ENCODE measurements around the gene ACSBG1.

The ACSBG1 gene

GRCh38 chr15:78222745-78223395, 11.5 kb downstream of the ACSBG1 start:
- no peak for DNase-seq (ENCODE audit: low read depth in 1 of 2, low spot score in 1 of 2)

- DNase-seq (ENCODE audit: low read depth in 1 of 2, low spot score in 1 of 2) = no peak
Observed at GRCh38 chr15:78220713-78221112, 13.7 kb downstream of the ACSBG1 start.

- no peak for DNase-seq (ENCODE audit: low read depth in 1 of 2, low spot score in 1 of 2)
Observed at GRCh38 chr15:78216276-78217104, 17.9 kb downstream of the ACSBG1 start.

GRCh38 chr15:78213956-78214355, 20.4 kb downstream of the ACSBG1 start:
- no peak for DNase-seq (ENCODE audit: low read depth in 1 of 2, low spot score in 1 of 2)

- no peak for DNase-seq (ENCODE audit: low read depth in 1 of 2, low spot score in 1 of 2)
Observed at GRCh38 chr15:78213425-78213750, 21.0 kb downstream of the ACSBG1 start.

- no peak for DNase-seq (ENCODE audit: low read depth in 1 of 2, low spot score in 1 of 2)
Observed at GRCh38 chr15:78212546-78213424, 21.6 kb downstream of the ACSBG1 start.

- DNase-seq (ENCODE audit: low read depth in 1 of 2, low spot score in 1 of 2) = no peak
Observed at GRCh38 chr15:78212008-78212407, 22.4 kb downstream of the ACSBG1 start.

GRCh38 chr15:78211189-78211921, 23.0 kb downstream of the ACSBG1 start:
- no peak for DNase-seq (ENCODE audit: low read depth in 1 of 2, low spot score in 1 of 2)

GRCh38 chr15:78210349-78210717, 24.0 kb downstream of the ACSBG1 start:
- DNase-seq (ENCODE audit: low read depth in 1 of 2, low spot score in 1 of 2) = no peak

GRCh38 chr15:78209646-78210348, 24.6 kb downstream of the ACSBG1 start:
- DNase-seq (ENCODE audit: low read depth in 1 of 2, low spot score in 1 of 2) = no peak

- DNase-seq (ENCODE audit: low read depth in 1 of 2, low spot score in 1 of 2) = no peak
Observed at GRCh38 chr15:78208887-78209645, 25.3 kb downstream of the ACSBG1 start.

GRCh38 chr15:78208341-78208844, 26.0 kb downstream of the ACSBG1 start:
- no peak for DNase-seq (ENCODE audit: low read depth in 1 of 2, low spot score in 1 of 2)

- no peak for DNase-seq (ENCODE audit: low read depth in 1 of 2, low spot score in 1 of 2)
Observed at GRCh38 chr15:78207641-78208340, 26.6 kb downstream of the ACSBG1 start.

GRCh38 chr15:78207110-78207458, 27.3 kb downstream of the ACSBG1 start:
- no peak for DNase-seq (ENCODE audit: low read depth in 1 of 2, low spot score in 1 of 2)

GRCh38 chr15:78206326-78207109, 27.8 kb downstream of the ACSBG1 start:
- DNase-seq (ENCODE audit: low read depth in 1 of 2, low spot score in 1 of 2) = no peak

GRCh38 chr15:78205856-78206255, 28.5 kb downstream of the ACSBG1 start:
- no peak for DNase-seq (ENCODE audit: low read depth in 1 of 2, low spot score in 1 of 2)

- DNase-seq (ENCODE audit: low read depth in 1 of 2, low spot score in 1 of 2) = no peak
Observed at GRCh38 chr15:78205337-78205736, 29.0 kb downstream of the ACSBG1 start.

Data from activated T-helper 1 cell treated with anti-CD3 and anti-CD28 coated beads, Interleukin-2, amount 50 U/mL, for 16 hours (primary cell).